Transverse colon (tissue), 4 donors: Measurements from ENCODE around the gene SLFN13. TPM values are rescaled to one million over a fixed set of nuclear protein-coding genes. Genes with fewer than 3 reads are reported as not detected.

Experiments
- DNase-seq: peaks from one replicate; pipeline ENCODE4 v3.0.0-alpha.2; 2019
- H3K27ac ChIP-seq, 4 donors: fragments of 200-600 bp; sonication (generic); 2 replicates each; pipeline ENCODE4 v1.5.1; 2016 to 2018; ENCODE audit warnings: inconsistent platforms in 4 of 4
- H3K27me3 ChIP-seq: fragments of 200-600 bp; sonication (generic); 2 replicates; pipeline ENCODE4 v1.5.1; 2017; ENCODE audit warnings: inconsistent platforms
- H3K36me3 ChIP-seq, 4 donors: fragments of 200-600 bp; sonication (generic); 2 replicates each; pipeline ENCODE4 v1.5.1; 2017 to 2019; ENCODE audit warnings: inconsistent platforms in 4 of 4
- H3K4me1 ChIP-seq, 4 donors: fragments of 200-600 bp; sonication (generic); 2 replicates each; pipeline ENCODE4 v1.5.1; 2017 to 2020; ENCODE audit warnings: inconsistent platforms in 4 of 4
- H3K4me3 ChIP-seq, 4 donors: fragments of 200-600 bp; sonication (generic); 1 replicate in 1 of 4; 2 replicates in 3 of 4; pipeline versions ENCODE4 v1.5.1 to v1.6.1; 2017 to 2019; ENCODE audit warnings: inconsistent platforms in 4 of 4
- H3K9me3 ChIP-seq, 2 donors: fragments of 200-600 bp; sonication (generic); 2 replicates each; pipeline ENCODE4 v1.5.1; 2017 to 2019; ENCODE audit warnings: inconsistent platforms in 2 of 2
- EP300 ChIP-seq: sonication (generic); formaldehyde crosslinking; IDR thresholded peaks from one replicate; pipeline ENCODE4 v1.6.1; 2017; ENCODE audit warnings: antibody characterized with exemption, low read depth
- POLR2A ChIP-seq: fragments of 450-650 bp; IDR thresholded peaks from one replicate; pipeline ENCODE4 v1.6.1; 2016; ENCODE audit warnings: antibody characterized with exemption, mild to moderate bottlenecking, moderate library complexity
- POLR2AphosphoS5 ChIP-seq, 3 donors: sonication (generic); formaldehyde crosslinking; IDR thresholded peaks; one replicate each; pipeline ENCODE4 v1.6.1; 2016; ENCODE audit warnings: antibody characterized with exemption in 3 of 3
- WGBS, 2 donors: methylation state at CpG; one replicate each; pipeline ENCODE4 v1.1.5; 2018; ENCODE audit warnings: low coverage in 1 of 2; 5-methylcytosine and 5-hydroxymethylcytosine counted together
- in situ Hi-C, 4 donors: fragments of 200-750 bp; cut with MboI; loops; one replicate each; pipeline versions ENCODE4 v1.15.0 to v1.15.1; 2017; ENCODE audit warnings: low sequenced_read_pairs in 3 of 4, low pct_ligation_motif_present in 1 of 4, low pct_unique_long_range_greater_than_20kb in 1 of 4
- intact Hi-C: fragments of 100-400 bp; cut with DNase I; formaldehyde crosslinking; loops from one replicate; pipeline ENCODE4 v1.15.1; 2023; ENCODE audit warnings: low total_unique reads
- total RNA-seq, 4 donors: library from RNA; depleted of rRNA; stranded (reverse); fragments of >200 nt; gene quantifications; one replicate each; pipeline ENCODE4 v1.1.0, GENCODE V29; 2016
- TF ChIP-seq, protein P1 (sequence below), 5 experiments: fragments of 200-600 bp in 3 of 5; fragments of 450-650 bp in 2 of 5; sonication (generic) in 3 of 5; IDR thresholded peaks; 1 replicate in 2 of 5; 2 replicates in 3 of 5; pipeline ENCODE4 v1.5.1; 2016 to 2017; ENCODE audit warnings: antibody characterized with exemption in 5 of 5, inconsistent platforms in 3 of 5, mild to moderate bottlenecking in 2 of 5, moderate library complexity in 1 of 5

Gene SLFN13, protein sequence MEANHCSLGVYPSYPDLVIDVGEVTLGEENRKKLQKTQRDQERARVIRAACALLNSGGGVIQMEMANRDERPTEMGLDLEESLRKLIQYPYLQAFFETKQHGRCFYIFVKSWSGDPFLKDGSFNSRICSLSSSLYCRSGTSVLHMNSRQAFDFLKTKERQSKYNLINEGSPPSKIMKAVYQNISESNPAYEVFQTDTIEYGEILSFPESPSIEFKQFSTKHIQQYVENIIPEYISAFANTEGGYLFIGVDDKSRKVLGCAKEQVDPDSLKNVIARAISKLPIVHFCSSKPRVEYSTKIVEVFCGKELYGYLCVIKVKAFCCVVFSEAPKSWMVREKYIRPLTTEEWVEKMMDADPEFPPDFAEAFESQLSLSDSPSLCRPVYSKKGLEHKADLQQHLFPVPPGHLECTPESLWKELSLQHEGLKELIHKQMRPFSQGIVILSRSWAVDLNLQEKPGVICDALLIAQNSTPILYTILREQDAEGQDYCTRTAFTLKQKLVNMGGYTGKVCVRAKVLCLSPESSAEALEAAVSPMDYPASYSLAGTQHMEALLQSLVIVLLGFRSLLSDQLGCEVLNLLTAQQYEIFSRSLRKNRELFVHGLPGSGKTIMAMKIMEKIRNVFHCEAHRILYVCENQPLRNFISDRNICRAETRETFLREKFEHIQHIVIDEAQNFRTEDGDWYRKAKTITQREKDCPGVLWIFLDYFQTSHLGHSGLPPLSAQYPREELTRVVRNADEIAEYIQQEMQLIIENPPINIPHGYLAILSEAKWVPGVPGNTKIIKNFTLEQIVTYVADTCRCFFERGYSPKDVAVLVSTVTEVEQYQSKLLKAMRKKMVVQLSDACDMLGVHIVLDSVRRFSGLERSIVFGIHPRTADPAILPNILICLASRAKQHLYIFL
- 10 to 100 TPM in 2 of 4 donors, 1 to 10 TPM in 2; 2.8 to 28.8 (median 8.5) TPM for total RNA-seq

DNA sequence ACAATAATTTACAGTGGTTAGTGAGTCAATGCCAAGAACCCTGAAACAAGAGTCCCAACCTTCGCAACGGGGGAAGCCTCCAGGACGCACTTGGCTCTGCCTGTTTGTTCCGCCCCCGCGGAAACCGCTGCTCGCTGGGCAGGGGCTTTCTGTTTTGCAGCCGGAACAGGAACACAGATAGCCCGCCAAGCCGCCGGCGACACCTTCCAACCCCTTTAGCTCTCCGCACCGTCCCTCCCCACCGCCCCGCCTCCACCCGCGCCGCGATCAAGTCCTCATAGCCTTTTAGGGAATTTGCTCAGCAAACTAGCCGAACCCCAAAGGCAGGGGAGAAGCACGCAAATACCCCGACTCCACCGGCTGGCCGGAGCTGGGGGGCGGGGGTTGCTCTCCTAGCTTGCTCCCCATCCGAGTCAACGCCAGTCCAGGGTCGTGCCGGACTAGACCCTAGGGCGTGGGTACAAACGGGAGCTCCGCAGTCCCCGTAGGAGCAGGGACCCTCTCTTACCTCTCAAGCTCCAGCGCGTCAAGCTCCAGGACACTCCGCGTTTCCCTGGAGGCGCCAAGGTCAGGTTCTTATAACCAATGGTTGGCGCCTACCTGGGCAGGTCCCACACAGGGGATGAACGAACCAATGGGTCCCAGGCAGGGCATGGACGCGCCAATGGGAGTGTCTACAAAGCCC, at the start of gene SLFN13:
Gene SLFN13, minus strand, starts transcription at position 553 of the 685 bp plus-strand sequence. CDS start 3,086 bp downstream, outside the sequence.
- DNase-seq, result peak; percentile 82
- TF ChIP-seq POLR2AphosphoS5 (IDR thresholded peaks at IDR 0.05) (peak in 2 of 3 donors; percentile 22 to 39), POLR2A (no peak), EP300 (no peak)
- TF ChIP-seq, protein P1, sequence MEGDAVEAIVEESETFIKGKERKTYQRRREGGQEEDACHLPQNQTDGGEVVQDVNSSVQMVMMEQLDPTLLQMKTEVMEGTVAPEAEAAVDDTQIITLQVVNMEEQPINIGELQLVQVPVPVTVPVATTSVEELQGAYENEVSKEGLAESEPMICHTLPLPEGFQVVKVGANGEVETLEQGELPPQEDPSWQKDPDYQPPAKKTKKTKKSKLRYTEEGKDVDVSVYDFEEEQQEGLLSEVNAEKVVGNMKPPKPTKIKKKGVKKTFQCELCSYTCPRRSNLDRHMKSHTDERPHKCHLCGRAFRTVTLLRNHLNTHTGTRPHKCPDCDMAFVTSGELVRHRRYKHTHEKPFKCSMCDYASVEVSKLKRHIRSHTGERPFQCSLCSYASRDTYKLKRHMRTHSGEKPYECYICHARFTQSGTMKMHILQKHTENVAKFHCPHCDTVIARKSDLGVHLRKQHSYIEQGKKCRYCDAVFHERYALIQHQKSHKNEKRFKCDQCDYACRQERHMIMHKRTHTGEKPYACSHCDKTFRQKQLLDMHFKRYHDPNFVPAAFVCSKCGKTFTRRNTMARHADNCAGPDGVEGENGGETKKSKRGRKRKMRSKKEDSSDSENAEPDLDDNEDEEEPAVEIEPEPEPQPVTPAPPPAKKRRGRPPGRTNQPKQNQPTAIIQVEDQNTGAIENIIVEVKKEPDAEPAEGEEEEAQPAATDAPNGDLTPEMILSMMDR (IDR thresholded peaks at IDR 0.05), result no peak
- Histone ChIP-seq H3K27me3 (peaks cover 53% of the 10 kb centered on the region), H3K9me3 (no peaks in the 10 kb centered on the region), H3K4me1 (peaks cover 0 to 4% (median 2%) of the 10 kb centered on the region in 4 donors), H3K27ac (peak within 1 kb of the TSS; percentile 68 to 80 (median 79)), H3K36me3 (no peaks in the 10 kb centered on the region), H3K4me3 (peak within 1 kb of the TSS; percentile 21 to 53 (median 46))
- in situ Hi-C loops, result no loop called here
- WGBS, 2 donors, result 0 to 3% methylated on average over 11 to 39 of the region's 44 CpGs
- intact Hi-C loops, result no loop called here

DNA sequence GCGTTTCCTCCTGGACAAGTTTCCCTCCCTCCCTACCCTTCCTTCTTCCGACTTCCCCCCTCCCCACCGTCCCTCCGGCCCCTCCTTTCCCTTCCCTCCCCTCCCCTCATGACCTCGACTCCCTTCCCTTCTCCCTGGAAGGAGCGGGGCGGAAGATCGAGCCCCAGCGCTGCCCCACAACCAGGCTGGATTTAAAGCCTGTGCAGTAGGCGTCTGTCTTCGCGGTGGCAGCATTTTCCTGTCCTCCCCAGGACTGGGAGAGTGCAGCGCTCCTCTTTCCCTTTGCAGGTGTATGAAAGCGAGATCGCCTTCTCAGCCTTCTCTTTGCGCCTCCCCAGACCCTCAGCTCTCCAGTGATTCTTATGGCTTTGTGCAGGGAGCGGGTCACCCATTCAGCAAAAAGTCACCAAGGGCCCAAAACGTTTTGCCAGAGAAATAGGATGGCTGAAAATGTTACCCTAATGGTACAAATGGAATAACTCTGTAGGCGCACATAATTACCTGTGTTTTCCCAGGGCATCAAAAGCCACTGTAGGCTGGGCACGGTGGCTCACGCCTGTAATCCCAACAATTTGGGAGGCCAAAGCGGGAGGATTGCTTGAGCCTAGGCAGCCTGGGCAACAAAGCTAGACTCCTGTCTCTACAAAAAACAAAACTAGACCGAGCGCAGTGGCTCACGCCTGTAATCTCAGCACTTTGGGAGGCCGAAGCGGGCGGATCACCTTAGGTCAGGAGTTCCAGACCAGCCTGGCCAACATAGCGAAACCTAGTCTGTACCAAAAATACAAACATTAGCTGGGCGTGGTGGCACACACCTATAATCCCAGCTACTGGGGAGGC, 48.1 kb upstream of the SLFN13 start:
- WGBS, 2 donors, result 39 to 48% methylated on average over 9 to 30 of the region's 30 CpGs
- intact Hi-C loops (no loop called here), in situ Hi-C loops (no loop called here)
- Histone ChIP-seq H3K9me3 (no peaks in the 10 kb centered on the region), H3K4me1 (peaks cover 0 to 3% (median 0%) of the 10 kb centered on the region in 4 donors), H3K4me3 (no peak overlapping the region), H3K27ac (no peak overlapping the region), H3K36me3 (no peaks in the 10 kb centered on the region), H3K27me3 (peaks cover 100% of the 10 kb centered on the region)
- TF ChIP-seq, protein P1 (IDR thresholded peaks at IDR 0.05), result no peak
- no peak for TF ChIP-seq POLR2AphosphoS5 (IDR thresholded peaks at IDR 0.05)
- no peak for DNase-seq

DNA sequence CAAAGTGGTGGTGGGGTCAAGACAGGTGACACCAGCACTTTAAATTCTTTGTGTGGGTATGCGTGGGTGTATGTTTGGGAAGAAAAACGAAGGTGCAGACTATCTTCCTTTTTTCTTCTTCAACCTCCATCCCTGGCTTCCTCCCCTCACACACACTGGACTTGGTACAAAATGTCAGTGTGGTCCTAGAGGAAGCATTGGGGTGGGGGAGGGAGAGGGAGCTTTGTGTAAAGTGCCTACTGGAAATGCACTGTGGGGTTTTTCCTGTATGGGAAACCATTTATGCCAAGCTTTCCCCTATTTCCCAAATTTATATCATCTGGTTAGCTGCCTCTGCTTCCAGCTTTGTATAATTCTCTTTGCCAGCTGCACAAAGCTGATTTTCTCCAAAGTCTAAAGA, 44.5 kb upstream of the SLFN13 start:
- Histone ChIP-seq H3K27ac (no peak overlapping the region), H3K4me1 (peaks cover 0 to 5% (median 1%) of the 10 kb centered on the region in 4 donors), H3K36me3 (no peaks in the 10 kb centered on the region), H3K27me3 (peaks cover 100% of the 10 kb centered on the region), H3K9me3 (no peaks in the 10 kb centered on the region), H3K4me3 (no peak overlapping the region)
- TF ChIP-seq POLR2A (no peak), EP300 (no peak), POLR2AphosphoS5 (IDR thresholded peaks at IDR 0.05) (no peak)
- TF ChIP-seq, protein P1 (IDR thresholded peaks at IDR 0.05), result no peak
- 7% methylated on average over 2 of the region's 2 CpGs; no CpG with 5 or more reads in 1 of the 2 donors for WGBS, 2 donors
- no peak for DNase-seq
- in situ Hi-C loops, result no loop called here
- intact Hi-C loops, result no loop called here
